RPMI7951 (cell line): Measurements from ENCODE around the gene CENPA. TPM values are rescaled to one million over a fixed set of nuclear protein-coding genes. Genes with fewer than 3 reads are reported as not detected.
"Not testable (repeated sequence)": the region's sequence is repeated elsewhere in the genome, so short reads cannot be mapped to it uniquely, and the experiment has no call there.

ENCODE experiments used
- DNase-seq: peaks from one replicate; pipeline ENCODE4 v3.0.0-alpha.2; 2012; ENCODE audit warnings: low read depth
- total RNA-seq: library from RNA; depleted of rRNA; stranded (reverse); fragments of >200 nt; shearing (Covaris generic); gene quantifications from 2 replicates; pipeline ENCODE4 v1.2.3, GENCODE V29; 2014; rRNA removed

CENPA gene
- total RNA-seq = 67.8 and 82.6 TPM in 2 replicates

GRCh38 chr2:26785431-26786206 is at the start of gene CENPA:
Gene CENPA (plus strand): TSS chr2:26786056. CDS start chr2:26786197, 141 bp downstream.
- peak; percentile 100 for DNase-seq

GRCh38 chr2:26737221-26737620 is 48.6 kb upstream of the CENPA start:
- no peak for DNase-seq

DNA sequence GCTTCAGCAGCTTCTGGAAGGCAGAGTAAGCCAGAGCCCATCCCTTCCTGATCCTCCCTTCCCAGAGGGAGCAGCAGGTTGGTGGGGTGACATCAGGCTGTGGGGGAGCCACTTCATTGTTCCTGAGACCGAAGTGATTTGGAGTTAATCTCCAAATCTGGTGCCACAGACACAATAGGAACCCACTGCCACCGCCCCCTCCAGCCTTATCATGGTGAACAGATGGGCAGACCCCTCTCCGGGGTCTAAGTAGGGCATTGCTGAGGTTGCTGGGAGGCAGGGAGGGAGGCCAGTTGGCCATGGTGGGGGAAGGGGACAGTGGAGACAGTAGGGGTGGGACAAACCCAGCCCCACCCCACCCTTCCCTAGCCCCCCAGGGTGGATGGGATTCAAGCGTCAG is 47.4 kb upstream of the CENPA start:
- no peak for DNase-seq

DNA sequence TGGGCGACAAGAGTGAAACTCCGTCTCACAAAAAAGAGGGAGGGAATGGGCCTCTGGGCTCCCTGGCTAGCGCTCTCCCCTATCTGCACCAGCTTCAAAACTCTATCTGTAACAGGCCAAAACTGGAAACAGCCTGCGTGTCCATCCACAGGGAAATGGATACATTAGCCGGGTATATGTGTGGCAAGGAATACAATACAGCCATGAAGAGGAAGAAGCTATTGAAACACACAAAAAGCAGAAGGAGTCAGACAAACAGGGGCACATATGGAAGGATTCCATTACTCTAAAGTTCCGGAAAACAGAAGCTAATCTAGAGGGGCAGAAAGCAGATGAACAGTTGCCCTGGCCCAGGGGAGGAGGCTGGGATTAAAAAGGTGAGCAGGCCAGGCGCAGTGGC is 46.3 kb upstream of the CENPA start:
- no peak for DNase-seq

DNA sequence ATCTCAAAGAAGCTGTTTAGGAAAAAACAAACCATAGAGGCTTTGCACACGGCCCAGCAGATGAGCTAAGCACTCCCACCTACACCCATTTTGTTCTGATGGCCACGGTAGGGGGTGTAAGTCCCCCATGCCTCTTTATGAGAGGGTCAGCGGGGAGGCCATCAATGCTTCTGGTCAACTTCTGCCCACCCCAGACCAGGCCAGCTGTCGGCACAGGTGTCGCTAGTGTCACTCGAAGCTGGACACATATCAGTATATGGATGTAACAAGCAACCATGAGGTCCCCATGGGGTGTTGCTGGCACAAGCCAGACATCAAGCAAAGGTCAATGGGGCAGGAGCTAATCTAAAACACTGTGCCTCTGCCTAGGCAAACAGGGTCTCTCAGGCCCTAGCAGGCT is 45.5 kb upstream of the CENPA start:
- no peak for DNase-seq

DNA sequence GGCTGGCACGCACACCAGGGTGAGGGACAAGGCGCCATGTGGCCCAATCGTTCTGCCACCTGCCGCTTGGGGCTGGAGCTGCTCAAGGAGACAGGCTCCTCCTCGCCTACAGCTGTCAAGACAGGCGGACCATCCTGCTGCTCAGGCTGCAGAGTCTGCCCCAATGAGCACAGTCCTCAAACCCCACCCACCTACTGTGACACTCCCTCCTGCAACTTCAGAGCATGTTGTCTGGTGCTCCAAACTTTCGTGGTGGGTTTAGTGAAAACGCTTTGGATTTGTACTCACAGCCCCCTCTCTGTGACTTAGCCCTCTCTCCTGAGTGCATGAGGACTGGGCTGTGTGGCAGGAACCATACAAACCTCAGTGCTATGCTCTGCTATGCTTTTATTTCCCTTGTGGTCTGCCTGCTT is 45.0 kb upstream of the CENPA start:
- peak; percentile 34 for DNase-seq

GRCh38 chr2:26742048-26742770 is 43.6 kb upstream of the CENPA start:
- DNase-seq = no peak

DNA sequence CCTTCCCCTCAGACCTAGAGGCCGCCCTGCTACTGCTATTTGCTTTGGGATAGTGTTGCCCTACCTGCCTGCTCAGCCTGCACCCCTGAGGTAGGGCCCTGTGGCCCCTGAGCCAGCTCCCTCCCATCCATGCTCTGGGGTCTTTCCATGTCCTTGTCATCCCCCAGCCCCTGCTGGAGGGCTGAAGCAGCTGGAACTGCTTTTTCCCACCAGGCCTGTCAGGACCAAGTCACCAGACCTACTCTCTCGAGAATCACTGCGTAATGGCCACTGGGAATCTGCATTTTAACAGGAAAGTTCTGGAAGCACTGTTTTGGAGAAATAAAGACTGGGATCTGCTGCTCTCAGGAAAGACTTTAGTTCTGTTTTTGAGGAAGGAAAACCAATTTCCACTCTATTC is 42.0 kb upstream of the CENPA start:
- DNase-seq = no peak

GRCh38 chr2:26744953-26745352 is 40.9 kb upstream of the CENPA start:
- no peak for DNase-seq

DNA sequence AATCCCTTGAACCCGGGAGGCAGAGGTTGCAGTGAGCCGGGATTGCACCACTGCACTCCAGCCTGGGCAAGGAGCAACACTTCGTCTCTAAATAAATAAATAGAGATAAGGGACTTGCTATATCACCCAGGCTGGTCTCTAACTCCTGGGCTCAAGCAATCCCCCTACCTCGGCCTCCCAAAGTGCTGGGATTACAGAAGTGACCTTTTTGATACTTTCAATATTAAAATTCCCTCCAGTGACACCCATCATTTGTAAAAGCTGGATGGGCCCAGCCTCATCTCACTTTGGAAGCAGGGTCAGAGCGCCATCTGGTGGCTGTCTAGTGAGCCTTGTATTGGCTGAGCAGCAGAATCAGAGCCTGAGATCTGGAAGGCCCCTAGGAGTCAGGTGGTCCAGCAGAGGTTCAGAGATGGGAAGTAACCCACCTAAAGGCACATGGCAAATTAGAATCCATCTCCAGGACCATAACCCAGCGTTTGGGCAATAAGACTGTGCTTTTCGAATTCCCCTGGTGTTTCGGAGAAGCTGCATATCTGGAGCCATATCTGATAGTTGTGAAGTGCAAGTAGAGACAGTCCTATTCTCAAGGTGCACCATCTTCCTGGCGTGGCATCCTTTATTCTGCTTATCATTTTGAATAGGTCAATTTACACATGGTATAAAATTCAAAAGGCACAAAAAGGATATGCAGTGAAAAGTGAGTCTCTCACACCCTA is 40.1 kb upstream of the CENPA start:
- peak; percentile 72 for DNase-seq

DNA sequence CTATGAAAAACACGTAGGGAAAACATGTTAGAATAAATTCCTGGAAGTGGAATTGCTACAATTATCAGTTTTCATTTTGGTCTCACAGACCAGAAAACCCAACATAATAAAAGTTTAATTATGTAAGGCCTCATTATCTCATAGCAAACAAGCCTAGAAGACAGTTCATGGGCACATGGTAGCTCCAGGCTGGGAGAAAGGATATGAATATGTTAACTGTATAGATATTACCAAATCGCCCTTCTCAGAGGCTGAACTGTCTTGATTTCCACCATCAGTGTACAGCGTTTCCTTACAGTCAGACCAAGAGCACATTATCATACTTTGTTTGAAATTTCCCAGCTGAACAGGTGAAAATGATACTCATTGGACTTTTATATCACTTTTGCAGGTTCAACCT is 38.9 kb upstream of the CENPA start:
- DNase-seq = no peak

DNA sequence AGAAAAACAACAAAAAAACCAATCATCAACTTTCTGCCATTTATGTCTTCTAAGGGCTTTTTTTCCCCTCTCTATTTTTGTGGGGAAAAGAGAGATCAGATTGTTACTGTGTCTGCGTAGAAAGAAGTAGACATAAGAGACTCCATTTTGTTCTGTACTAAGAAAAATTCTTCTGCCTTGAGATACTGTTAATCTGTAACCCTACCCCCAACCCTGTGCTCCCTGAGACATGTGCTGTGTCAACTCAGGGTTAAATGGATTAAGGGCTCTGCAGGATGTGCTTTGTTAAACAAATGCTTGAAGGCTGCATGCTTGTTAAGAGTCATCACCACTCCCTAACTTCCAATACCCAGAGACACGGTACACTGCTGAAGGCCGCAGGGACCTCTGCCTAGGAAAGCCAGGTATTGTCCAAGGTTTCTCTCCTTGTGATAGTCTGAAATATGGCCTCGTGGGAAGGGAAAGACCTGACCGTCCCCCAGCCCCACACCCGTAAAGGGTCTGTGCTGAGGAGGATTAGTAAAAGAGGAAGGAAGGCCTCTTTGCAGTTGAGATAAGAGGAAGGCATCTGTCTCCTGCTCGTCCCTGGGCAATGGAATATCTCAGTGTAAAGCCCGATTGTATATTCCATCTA is 36.0 kb upstream of the CENPA start:
- not testable (repeated sequence) for DNase-seq

- not testable (repeated sequence) for DNase-seq
Observed at GRCh38 chr2:26750467-26750866, 35.4 kb upstream of the CENPA start.

- no peak for DNase-seq
Observed at GRCh38 chr2:26752656-26753055, 33.2 kb upstream of the CENPA start.

GRCh38 chr2:26754539-26754938 is 31.3 kb upstream of the CENPA start:
- no peak for DNase-seq

GRCh38 chr2:26754972-26755670 is 30.7 kb upstream of the CENPA start:
- DNase-seq = no peak

GRCh38 chr2:26756337-26756736 is 29.5 kb upstream of the CENPA start:
- no peak for DNase-seq

GRCh38 chr2:26757873-26758789 is 27.7 kb upstream of the CENPA start:
- DNase-seq = peak; percentile 98

GRCh38 chr2:26758790-26759321 is 27.0 kb upstream of the CENPA start:
- DNase-seq = peak; percentile 42

DNA sequence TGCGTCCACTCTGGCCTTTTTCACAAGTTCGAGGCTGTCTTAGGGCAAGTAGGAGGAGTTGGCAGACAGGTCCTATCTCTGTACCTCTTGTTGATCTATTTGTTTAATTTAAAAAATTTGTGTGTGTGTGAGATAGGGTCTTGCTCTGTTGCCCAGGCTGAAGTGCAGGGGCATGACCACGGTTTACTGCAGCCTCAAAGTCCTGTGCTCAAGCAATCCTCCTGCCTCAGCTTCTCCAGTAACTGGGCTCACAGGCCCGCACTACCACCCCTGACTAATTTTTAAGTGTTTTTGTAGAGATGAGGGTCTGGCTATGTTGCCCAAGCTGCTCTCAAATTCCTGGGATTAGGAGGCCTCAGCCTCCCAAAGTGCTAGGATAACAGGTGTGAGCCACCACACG is 26.0 kb upstream of the CENPA start:
- DNase-seq = no peak
